Left renal cortex interstitium (tissue), 4 donors: Measurements from ENCODE around the gene LIPT2. TPM values are rescaled to one million over a fixed set of nuclear protein-coding genes. Genes with fewer than 3 reads are reported as not detected.

Experiments
- DNase-seq, 4 donors: peaks; one replicate each; pipeline ENCODE4 v3.0.0-alpha.2; 2013; ENCODE audit warnings: low read depth in 4 of 4, low spot score in 2 of 4, missing footprints in 1 of 4
- polyA plus RNA-seq, 4 donors: library from polyadenylated mRNA; unstranded; fragments of 120-200 nt; gene quantifications; one replicate each; pipeline ENCODE4 v1.2.1, GENCODE V29; 2013; ENCODE audit not compliant: insufficient read length in 4 of 4

LIPT2 gene
- polyA plus RNA-seq, 4 donors: 8.1 to 10.3 (median 9.1) TPM

GRCh38 chr11:74504100-74504691 lies 10.7 kb upstream of the LIPT2 start:
- no peak for DNase-seq

GRCh38 chr11:74494916-74495315 lies 1.4 kb upstream of the LIPT2 start:
- no peak for DNase-seq

GRCh38 chr11:74493791-74494630 lies 487 bp upstream of the LIPT2 start:
- DNase-seq: peak in 2 of 4 donors; percentile 54 to 55

GRCh38 chr11:74492084-74492483 lies 1.4 kb downstream of the LIPT2 start:
- DNase-seq: no peak

- DNase-seq: no peak
Measured at GRCh38 chr11:74490941-74491340, 2.6 kb downstream of the LIPT2 start.

- DNase-seq: no peak
Measured at GRCh38 chr11:74487875-74488274, 5.6 kb downstream of the LIPT2 start.

- DNase-seq: no peak
Measured at GRCh38 chr11:74485868-74486267, 7.7 kb downstream of the LIPT2 start.

- DNase-seq: no peak
Measured at GRCh38 chr11:74480688-74481417, 12.7 kb downstream of the LIPT2 start.

GRCh38 chr11:74479732-74480123 lies 13.8 kb downstream of the LIPT2 start:
- DNase-seq: no peak

GRCh38 chr11:74478877-74479731 lies 14.4 kb downstream of the LIPT2 start:
- DNase-seq: no peak

- no peak for DNase-seq
Measured at GRCh38 chr11:74476536-74476935, 17.0 kb downstream of the LIPT2 start.

GRCh38 chr11:74474316-74474715 lies 19.2 kb downstream of the LIPT2 start:
- no peak for DNase-seq

GRCh38 chr11:74473382-74474173 lies 19.9 kb downstream of the LIPT2 start:
- no peak for DNase-seq

GRCh38 chr11:74471668-74472429 lies 21.7 kb downstream of the LIPT2 start:
- no peak for DNase-seq

- DNase-seq: no peak
Measured at GRCh38 chr11:74471037-74471436, 22.5 kb downstream of the LIPT2 start.

GRCh38 chr11:74470526-74470925 lies 23.0 kb downstream of the LIPT2 start:
- DNase-seq: no peak

- DNase-seq: no peak
Measured at GRCh38 chr11:74468936-74469335, 24.6 kb downstream of the LIPT2 start.

GRCh38 chr11:74468521-74468920 lies 25.0 kb downstream of the LIPT2 start:
- no peak for DNase-seq

GRCh38 chr11:74468058-74468457 lies 25.5 kb downstream of the LIPT2 start:
- DNase-seq: no peak
